IPS-20b (cell line): Measurements from ENCODE around the gene CDK14.

ENCODE experiments used
- H3K27ac ChIP-seq: one replicate; pipeline ENCODE4 v1.5.1; 2013; ENCODE audit warnings: low read length
- H3K27me3 ChIP-seq: 2 replicates; pipeline ENCODE4 v1.6.1; 2013; ENCODE audit warnings: mild to moderate bottlenecking, low read length, inconsistent platforms; ENCODE audit not compliant: insufficient read depth
- H3K36me3 ChIP-seq: 2 replicates; pipeline ENCODE4 v1.6.1; 2013; ENCODE audit warnings: low read depth, mild to moderate bottlenecking, inconsistent platforms, low read length, moderate library complexity; ENCODE audit not compliant: insufficient read depth
- H3K4me1 ChIP-seq: 2 replicates; pipeline ENCODE4 v1.6.1; 2013; ENCODE audit warnings: mild to moderate bottlenecking, control low read depth, inconsistent platforms, low read length, moderate library complexity; ENCODE audit not compliant: insufficient read depth
- H3K4me3 ChIP-seq: 2 replicates; pipeline ENCODE4 v1.5.1; 2013; ENCODE audit warnings: mild to moderate bottlenecking, low read length, inconsistent platforms
- H3K9ac ChIP-seq: 2 replicates; pipeline ENCODE4 v1.6.1; 2013; ENCODE audit warnings: low read depth, mild to moderate bottlenecking, inconsistent platforms, low read length, moderate library complexity
- H3K9me3 ChIP-seq: 2 replicates; pipeline ENCODE4 v1.6.1; 2013; ENCODE audit warnings: mild to moderate bottlenecking, low read depth, low read length, inconsistent platforms; ENCODE audit not compliant: insufficient read depth

CDK14 gene

GRCh38 chr7:90951986-90952954 lies 356.1 kb downstream of the CDK14 start:
- no peaks in the 10 kb centered on the region for H3K27me3 ChIP-seq
- H3K4me3 ChIP-seq = peak overlapping the region; percentile 48; the same call in 1 of the 2 replicates
- H3K9me3 ChIP-seq = no peaks in the 10 kb centered on the region
- H3K4me1 ChIP-seq = peaks cover 30% of the 10 kb centered on the region
- peak overlapping the region; percentile 25; the same call in 1 of the 2 replicates for H3K9ac ChIP-seq
- peak overlapping the region; percentile 36 for H3K27ac ChIP-seq
- no peaks in the 10 kb centered on the region for H3K36me3 ChIP-seq

- Histone ChIP-seq H3K9ac (no peak overlapping the region), H3K27ac (no peak overlapping the region), H3K9me3 (no peaks in the 10 kb centered on the region), H3K4me1 (peaks cover 30% of the 10 kb centered on the region), H3K27me3 (no peaks in the 10 kb centered on the region), H3K4me3 (no peak overlapping the region), H3K36me3 (no peaks in the 10 kb centered on the region)
Measured at GRCh38 chr7:90955641-90956207, 359.6 kb downstream of the CDK14 start.

GRCh38 chr7:90957883-90958282 lies 361.8 kb downstream of the CDK14 start:
- Histone ChIP-seq H3K9me3 (no peaks in the 10 kb centered on the region), H3K4me3 (no peak overlapping the region), H3K9ac (no peak overlapping the region), H3K27ac (no peak overlapping the region), H3K36me3 (no peaks in the 10 kb centered on the region), H3K4me1 (peaks cover 17% of the 10 kb centered on the region; the same call in 1 of the 2 replicates), H3K27me3 (no peaks in the 10 kb centered on the region)

GRCh38 chr7:90958647-90959046 lies 362.5 kb downstream of the CDK14 start:
- peaks cover 9% of the 10 kb centered on the region; the same call in 1 of the 2 replicates for H3K4me1 ChIP-seq
- no peaks in the 10 kb centered on the region for H3K27me3 ChIP-seq
- H3K36me3 ChIP-seq = no peaks in the 10 kb centered on the region
- no peak overlapping the region for H3K4me3 ChIP-seq
- no peak overlapping the region for H3K27ac ChIP-seq
- no peaks in the 10 kb centered on the region for H3K9me3 ChIP-seq
- H3K9ac ChIP-seq = no peak overlapping the region

GRCh38 chr7:90961037-90961725 lies 365.1 kb downstream of the CDK14 start:
- no peak overlapping the region for H3K27ac ChIP-seq
- no peak overlapping the region for H3K9ac ChIP-seq
- no peaks in the 10 kb centered on the region for H3K9me3 ChIP-seq
- no peak overlapping the region for H3K4me3 ChIP-seq
- H3K27me3 ChIP-seq = no peaks in the 10 kb centered on the region
- no peaks in the 10 kb centered on the region; the same call in 1 of the 2 replicates for H3K4me1 ChIP-seq
- H3K36me3 ChIP-seq = no peaks in the 10 kb centered on the region

- H3K4me3 ChIP-seq = no peak overlapping the region
- H3K27ac ChIP-seq = no peak overlapping the region
- H3K9ac ChIP-seq = no peak overlapping the region
Measured at GRCh38 chr7:90965211-90965610, 369.1 kb downstream of the CDK14 start.

GRCh38 chr7:90966346-90966745 lies 370.2 kb downstream of the CDK14 start:
- no peaks in the 10 kb centered on the region for H3K36me3 ChIP-seq
- peaks cover 14% of the 10 kb centered on the region; the same call in 1 of the 2 replicates for H3K4me1 ChIP-seq
- H3K27me3 ChIP-seq = no peaks in the 10 kb centered on the region
- no peak overlapping the region for H3K4me3 ChIP-seq
- H3K9me3 ChIP-seq = no peaks in the 10 kb centered on the region
- H3K27ac ChIP-seq = no peak overlapping the region
- no peak overlapping the region for H3K9ac ChIP-seq

More at GRCh38 chr7:90965211-90965610, 369.1 kb downstream of the CDK14 start:
- Histone ChIP-seq H3K36me3 (no peaks in the 10 kb centered on the region), H3K4me1 (peaks cover 13% of the 10 kb centered on the region; the same call in 1 of the 2 replicates), H3K9me3 (no peaks in the 10 kb centered on the region), H3K27me3 (no peaks in the 10 kb centered on the region)

GRCh38 chr7:90968871-90969270 lies 372.8 kb downstream of the CDK14 start:
- Histone ChIP-seq H3K4me3 (no peak overlapping the region), H3K9ac (no peak overlapping the region), H3K36me3 (no peaks in the 10 kb centered on the region), H3K4me1 (peaks cover 20% of the 10 kb centered on the region; the same call in 1 of the 2 replicates), H3K27ac (no peak overlapping the region), H3K9me3 (peaks cover 12% of the 10 kb centered on the region), H3K27me3 (no peaks in the 10 kb centered on the region)

- H3K9me3 ChIP-seq = peaks cover 38% of the 10 kb centered on the region
- H3K27ac ChIP-seq = no peak overlapping the region
- peaks cover 11% of the 10 kb centered on the region; the same call in 1 of the 2 replicates for H3K4me1 ChIP-seq
- no peaks in the 10 kb centered on the region for H3K27me3 ChIP-seq
- no peak overlapping the region for H3K4me3 ChIP-seq
- no peak overlapping the region for H3K9ac ChIP-seq
- no peaks in the 10 kb centered on the region for H3K36me3 ChIP-seq
Measured at GRCh38 chr7:90972906-90973550, 376.9 kb downstream of the CDK14 start.

GRCh38 chr7:90977056-90977455 lies 380.9 kb downstream of the CDK14 start:
- Histone ChIP-seq H3K4me1 (peaks cover 6% of the 10 kb centered on the region; the same call in 1 of the 2 replicates), H3K4me3 (no peak overlapping the region), H3K27me3 (no peaks in the 10 kb centered on the region), H3K9ac (no peak overlapping the region), H3K36me3 (no peaks in the 10 kb centered on the region), H3K27ac (no peak overlapping the region), H3K9me3 (peaks cover 42% of the 10 kb centered on the region)

GRCh38 chr7:90980545-90980944 lies 384.4 kb downstream of the CDK14 start:
- Histone ChIP-seq H3K27ac (no peak overlapping the region), H3K9me3 (peaks cover 29% of the 10 kb centered on the region; the same call in 1 of the 2 replicates), H3K9ac (no peak overlapping the region), H3K4me3 (no peak overlapping the region), H3K4me1 (no peaks in the 10 kb centered on the region), H3K36me3 (no peaks in the 10 kb centered on the region), H3K27me3 (no peaks in the 10 kb centered on the region)
